PC-3 (cell line): ENCODE results near the gene IQCN. TPM values are rescaled to one million over a fixed set of nuclear protein-coding genes. Genes with fewer than 3 reads are reported as not detected.

Experiments used
- ATAC-seq: fragments of 200-7000 bp; cut with Tn5 transposase; 2 replicates; pipeline ENCODE4 v1.9.1; 2020; ENCODE audit warnings: mild to moderate bottlenecking, moderate library complexity
- BruUV-seq: library from RNA; stranded (reverse); fragments of 400-500 nt; replicated peaks from 2 replicates; lab custom pipeline; 2021; lab: Mats Ljungman, UMichigan
- CTCF ChIA-PET: fragments of 300-600 bp; sonication (Branson Sonifier 250); formaldehyde crosslinking; loops from one replicate; lab custom pipeline; 2022; ENCODE audit warnings: antibody characterized with exemption; lab: Charles Lee
- POLR2A ChIA-PET: fragments of 300-600 bp; sonication (Branson Sonifier 250); formaldehyde crosslinking; loops from one replicate; lab custom pipeline; 2022; ENCODE audit warnings: antibody characterized with exemption; ENCODE audit not compliant: unreplicated experiment; lab: Charles Lee
- DNase-seq: peaks from one replicate; pipeline ENCODE4 v3.0.0-alpha.2; 2015
- H2AFZ ChIP-seq: fragments of 300-600 bp; sonication (generic); 2 replicates; pipeline ENCODE4 v1.6.0; 2016; ENCODE audit warnings: antibody characterized with exemption, low read length
- H3F3A ChIP-seq: fragments of 300-600 bp; sonication (generic); one replicate; pipeline ENCODE4 v1.6.0; 2017; ENCODE audit warnings: antibody characterized with exemption, low read length, control low read depth, mild to moderate bottlenecking; ENCODE audit not compliant: unreplicated experiment
- H3K27ac ChIP-seq: fragments of 300-600 bp; sonication (generic); 2 replicates; pipeline ENCODE4 v1.5.1; 2016; ENCODE audit warnings: mild to moderate bottlenecking, low read length
- H3K27me3 ChIP-seq: fragments of 300-600 bp; sonication (generic); 2 replicates; pipeline ENCODE4 v1.6.1; 2016; ENCODE audit warnings: low read length, mixed read lengths
- H3K36me3 ChIP-seq: fragments of 300-600 bp; sonication (generic); 2 replicates; pipeline ENCODE4 v1.6.1; 2016; ENCODE audit warnings: low read depth, mixed run types, low read length, mixed read lengths
- H3K4me1 ChIP-seq: fragments of 300-600 bp; sonication (generic); 2 replicates; pipeline ENCODE4 v1.5.1; 2016; ENCODE audit warnings: low read length; ENCODE audit not compliant: insufficient read depth
- H3K4me2 ChIP-seq: fragments of 300-600 bp; sonication (generic); 2 replicates; pipeline ENCODE4 v1.6.0; 2016; ENCODE audit warnings: low read length
- H3K4me3 ChIP-seq: fragments of 300-600 bp; sonication (generic); 2 replicates; pipeline ENCODE4 v1.5.1; 2016; ENCODE audit warnings: mild to moderate bottlenecking, low read length, mixed read lengths
- H3K79me2 ChIP-seq: fragments of 300-600 bp; sonication (generic); 2 replicates; pipeline ENCODE4 v1.6.1; 2017; ENCODE audit warnings: low read length, mixed read lengths
- H3K9ac ChIP-seq: fragments of 300-600 bp; sonication (generic); 2 replicates; pipeline ENCODE4 v1.6.0; 2016; ENCODE audit warnings: mild to moderate bottlenecking, low read length
- H3K9me2 ChIP-seq: fragments of 300-600 bp; sonication (generic); replicated peaks from 2 replicates; pipeline ENCODE4 v1.6.1; 2016; ENCODE audit warnings: mixed run types, low read length, mixed read lengths
- H3K9me3 ChIP-seq: fragments of 300-600 bp; sonication (generic); 2 replicates; pipeline ENCODE4 v1.6.1; 2016; ENCODE audit warnings: low read length, mixed read lengths
- H4K20me1 ChIP-seq: fragments of 300-600 bp; sonication (generic); 2 replicates; pipeline ENCODE4 v1.6.1; 2016; ENCODE audit warnings: low read length, mixed read lengths
- CTCF ChIP-seq: fragments of 300-600 bp; sonication (generic); conservative IDR thresholded peaks from 2 replicates; pipeline ENCODE4 v1.5.1; 2017; ENCODE audit warnings: antibody characterized with exemption, low read depth, mild to moderate bottlenecking, low read length
- EZH2 ChIP-seq: fragments of 300-600 bp; sonication (generic); IDR thresholded peaks from one replicate; pipeline ENCODE4 v1.6.1; 2017; ENCODE audit warnings: antibody characterized with exemption, mild to moderate bottlenecking, low read length; ENCODE audit not compliant: unreplicated experiment
- EZH2phosphoT487 ChIP-seq: fragments of 300-600 bp; sonication (generic); IDR thresholded peaks from 2 replicates; pipeline ENCODE4 v1.6.1; 2018; ENCODE audit warnings: mild to moderate bottlenecking, antibody characterized with exemption, low read length, borderline replicate concordance
- intact Hi-C: fragments of 100-400 bp; cut with micrococcal nuclease; formaldehyde crosslinking; loops from 2 replicates; pipeline ENCODE4 v1.9.0; 2023
- total RNA-seq: library from RNA; depleted of rRNA; stranded (reverse); fragments of >200 nt; gene quantifications from 2 replicates; pipeline ENCODE4 v1.2.3, GENCODE V29; 2014

Gene IQCN
- total RNA-seq, 1 experiment from 2014 or later = 0.33 TPM

GRCh38 chr19:18253716-18254115, 20.5 kb downstream of the IQCN start:
- 0 out of 2 replicates have a peak overlapping the region, but pooled peaks have one; percentile 8 for H3K9ac ChIP-seq
- peak overlapping the region; percentile 14 for H3K4me2 ChIP-seq
- ChIA-PET POLR2A (no interaction called here), CTCF (interaction anchor here (2.4 kb wide), 1 partner anchor 45 kb away, joined by 27 read pairs; no protein-coding TSS in a partner anchor)
- H2AFZ ChIP-seq = 0 out of 2 replicates have a peak overlapping the region, but pooled peaks have one; percentile 26
- no peaks in the 10 kb centered on the region for H3K27me3 ChIP-seq
- no peaks in the 10 kb centered on the region for H3K9me3 ChIP-seq
- ATAC-seq (peak; percentile 43), DNase-seq (peak; percentile 64)
- no peak overlapping the region for H3K4me3 ChIP-seq
- no TSS peak for BruUV-seq
- H4K20me1 ChIP-seq = no peaks in the 10 kb centered on the region
- H3K27ac ChIP-seq = peak overlapping the region; percentile 28
- H3K9me2 ChIP-seq = no peaks in the 10 kb centered on the region
- no peaks in the 10 kb centered on the region for H3K79me2 ChIP-seq
- no peak for TF ChIP-seq EZH2
- no peak for TF ChIP-seq EZH2phosphoT487
- no peak for TF ChIP-seq CTCF
- no peaks in the 10 kb centered on the region for H3K36me3 ChIP-seq
- no peaks in the 10 kb centered on the region for H3F3A ChIP-seq
- intact Hi-C loops = loop anchor here (2.0 kb wide), 1 partner anchor 49 kb away; the partner anchor contains the start of gene RAB3A
- peaks cover 12% of the 10 kb centered on the region for H3K4me1 ChIP-seq

GRCh38 chr19:18253130-18253529, 21.1 kb downstream of the IQCN start:
- H3K27me3 ChIP-seq = no peaks in the 10 kb centered on the region
- ATAC-seq (no peak), DNase-seq (no peak)
- no peaks in the 10 kb centered on the region for H4K20me1 ChIP-seq
- H3K9me3 ChIP-seq = no peaks in the 10 kb centered on the region
- H3K4me2 ChIP-seq = no peak overlapping the region
- intact Hi-C loops = loop anchor here (2.0 kb wide), 1 partner anchor 48 kb away; the partner anchor contains the start of gene RAB3A
- no peaks in the 10 kb centered on the region for H3K79me2 ChIP-seq
- no peak overlapping the region for H3K9ac ChIP-seq
- H3K4me3 ChIP-seq = no peak overlapping the region
- H3K4me1 ChIP-seq = peaks cover 12% of the 10 kb centered on the region
- ChIA-PET POLR2A (interaction anchor here (0.6 kb wide), 1 partner anchor 118 kb away, joined by 5 read pairs; no protein-coding TSS in a partner anchor), CTCF (interaction anchor here (0.7 to 2.4 kb wide), 2 partner anchors 24 to 45 kb away, joined by 6 to 27 read pairs; no protein-coding TSS in a partner anchor)
- no peak overlapping the region for H2AFZ ChIP-seq
- TF ChIP-seq EZH2phosphoT487 (no peak), EZH2 (no peak), CTCF (no peak)
- no peaks in the 10 kb centered on the region for H3K36me3 ChIP-seq
- H3K27ac ChIP-seq = no peak overlapping the region
- no peaks in the 10 kb centered on the region for H3K9me2 ChIP-seq
- BruUV-seq = no TSS peak
- no peaks in the 10 kb centered on the region for H3F3A ChIP-seq

- no TSS peak for BruUV-seq
- no peak for DNase-seq
- H3K9ac ChIP-seq = no peak overlapping the region
- H3K27me3 ChIP-seq = no peaks in the 10 kb centered on the region
- H3K4me2 ChIP-seq = no peak overlapping the region
- CTCF ChIA-PET = interaction anchor here (0.7 to 2.4 kb wide), 7 partner anchors 24 to 139 kb away, joined by 6 to 27 read pairs (median 6); partner anchors contain the start of genes MPV17L2 and RAB3A
- ATAC-seq = no peak
- H3F3A ChIP-seq = no peaks in the 10 kb centered on the region
- no peaks in the 10 kb centered on the region for H3K9me2 ChIP-seq
- no peaks in the 10 kb centered on the region for H4K20me1 ChIP-seq
- no peak overlapping the region for H3K27ac ChIP-seq
- no peak overlapping the region for H2AFZ ChIP-seq
- intact Hi-C loops = loop anchor here (1.0 to 2.0 kb wide), 2 partner anchors 48 to 139 kb away; partner anchors contain the start of gene RAB3A
- TF ChIP-seq EZH2phosphoT487 (no peak), CTCF (no peak), EZH2 (no peak)
- POLR2A ChIA-PET = interaction anchor here (0.5 to 0.6 kb wide), 2 partner anchors 62 to 119 kb away, joined by 5 to 8 read pairs; no protein-coding TSS in a partner anchor
- no peaks in the 10 kb centered on the region for H3K79me2 ChIP-seq
- peaks cover 12% of the 10 kb centered on the region for H3K4me1 ChIP-seq
- H3K36me3 ChIP-seq = no peaks in the 10 kb centered on the region
- no peaks in the 10 kb centered on the region for H3K9me3 ChIP-seq
- no peak overlapping the region for H3K4me3 ChIP-seq
These were observed 21.9 kb downstream of the IQCN start for GRCh38 chr19:18252370-18252717.
